PC-3 (cell line): ENCODE results near the gene MYO19. TPM values are rescaled to one million over a fixed set of nuclear protein-coding genes. Genes with fewer than 3 reads are reported as not detected.

ENCODE experiments used
- ATAC-seq: fragments of 200-7000 bp; cut with Tn5 transposase; 2 replicates; pipeline ENCODE4 v1.9.1; 2020; ENCODE audit warnings: mild to moderate bottlenecking, moderate library complexity
- BruUV-seq: library from RNA; stranded (reverse); fragments of 400-500 nt; replicated peaks from 2 replicates; lab custom pipeline; 2021; lab: Mats Ljungman, UMichigan
- CTCF ChIA-PET: fragments of 300-600 bp; sonication (Branson Sonifier 250); formaldehyde crosslinking; loops from one replicate; lab custom pipeline; 2022; ENCODE audit warnings: antibody characterized with exemption; lab: Charles Lee
- POLR2A ChIA-PET: fragments of 300-600 bp; sonication (Branson Sonifier 250); formaldehyde crosslinking; loops from one replicate; lab custom pipeline; 2022; ENCODE audit warnings: antibody characterized with exemption; ENCODE audit not compliant: unreplicated experiment; lab: Charles Lee
- DNase-seq: peaks from one replicate; pipeline ENCODE4 v3.0.0-alpha.2; 2015
- H2AFZ ChIP-seq: fragments of 300-600 bp; sonication (generic); 2 replicates; pipeline ENCODE4 v1.6.0; 2016; ENCODE audit warnings: antibody characterized with exemption, low read length
- H3F3A ChIP-seq: fragments of 300-600 bp; sonication (generic); one replicate; pipeline ENCODE4 v1.6.0; 2017; ENCODE audit warnings: antibody characterized with exemption, low read length, control low read depth, mild to moderate bottlenecking; ENCODE audit not compliant: unreplicated experiment
- H3K27ac ChIP-seq: fragments of 300-600 bp; sonication (generic); 2 replicates; pipeline ENCODE4 v1.5.1; 2016; ENCODE audit warnings: mild to moderate bottlenecking, low read length
- H3K27me3 ChIP-seq: fragments of 300-600 bp; sonication (generic); 2 replicates; pipeline ENCODE4 v1.6.1; 2016; ENCODE audit warnings: low read length, mixed read lengths
- H3K36me3 ChIP-seq: fragments of 300-600 bp; sonication (generic); 2 replicates; pipeline ENCODE4 v1.6.1; 2016; ENCODE audit warnings: low read depth, mixed run types, low read length, mixed read lengths
- H3K4me1 ChIP-seq: fragments of 300-600 bp; sonication (generic); 2 replicates; pipeline ENCODE4 v1.5.1; 2016; ENCODE audit warnings: low read length; ENCODE audit not compliant: insufficient read depth
- H3K4me2 ChIP-seq: fragments of 300-600 bp; sonication (generic); 2 replicates; pipeline ENCODE4 v1.6.0; 2016; ENCODE audit warnings: low read length
- H3K4me3 ChIP-seq: fragments of 300-600 bp; sonication (generic); 2 replicates; pipeline ENCODE4 v1.5.1; 2016; ENCODE audit warnings: mild to moderate bottlenecking, low read length, mixed read lengths
- H3K79me2 ChIP-seq: fragments of 300-600 bp; sonication (generic); 2 replicates; pipeline ENCODE4 v1.6.1; 2017; ENCODE audit warnings: low read length, mixed read lengths
- H3K9ac ChIP-seq: fragments of 300-600 bp; sonication (generic); 2 replicates; pipeline ENCODE4 v1.6.0; 2016; ENCODE audit warnings: mild to moderate bottlenecking, low read length
- H3K9me2 ChIP-seq: fragments of 300-600 bp; sonication (generic); replicated peaks from 2 replicates; pipeline ENCODE4 v1.6.1; 2016; ENCODE audit warnings: mixed run types, low read length, mixed read lengths
- H3K9me3 ChIP-seq: fragments of 300-600 bp; sonication (generic); 2 replicates; pipeline ENCODE4 v1.6.1; 2016; ENCODE audit warnings: low read length, mixed read lengths
- H4K20me1 ChIP-seq: fragments of 300-600 bp; sonication (generic); 2 replicates; pipeline ENCODE4 v1.6.1; 2016; ENCODE audit warnings: low read length, mixed read lengths
- EZH2 ChIP-seq: fragments of 300-600 bp; sonication (generic); IDR thresholded peaks from one replicate; pipeline ENCODE4 v1.6.1; 2017; ENCODE audit warnings: antibody characterized with exemption, mild to moderate bottlenecking, low read length; ENCODE audit not compliant: unreplicated experiment
- EZH2phosphoT487 ChIP-seq: fragments of 300-600 bp; sonication (generic); IDR thresholded peaks from 2 replicates; pipeline ENCODE4 v1.6.1; 2018; ENCODE audit warnings: mild to moderate bottlenecking, antibody characterized with exemption, low read length, borderline replicate concordance
- intact Hi-C: fragments of 100-400 bp; cut with micrococcal nuclease; formaldehyde crosslinking; loops from 2 replicates; pipeline ENCODE4 v1.9.0; 2023
- total RNA-seq: library from RNA; depleted of rRNA; stranded (reverse); fragments of >200 nt; gene quantifications from 2 replicates; pipeline ENCODE4 v1.2.3, GENCODE V29; 2014
- TF ChIP-seq, protein P1 (sequence below): fragments of 300-600 bp; sonication (generic); conservative IDR thresholded peaks from 2 replicates; pipeline ENCODE4 v1.5.1; 2017; ENCODE audit warnings: antibody characterized with exemption, low read depth, mild to moderate bottlenecking, low read length

MYO19 gene
- total RNA-seq, 1 experiment from 2014 or later = 143 TPM

DNA sequence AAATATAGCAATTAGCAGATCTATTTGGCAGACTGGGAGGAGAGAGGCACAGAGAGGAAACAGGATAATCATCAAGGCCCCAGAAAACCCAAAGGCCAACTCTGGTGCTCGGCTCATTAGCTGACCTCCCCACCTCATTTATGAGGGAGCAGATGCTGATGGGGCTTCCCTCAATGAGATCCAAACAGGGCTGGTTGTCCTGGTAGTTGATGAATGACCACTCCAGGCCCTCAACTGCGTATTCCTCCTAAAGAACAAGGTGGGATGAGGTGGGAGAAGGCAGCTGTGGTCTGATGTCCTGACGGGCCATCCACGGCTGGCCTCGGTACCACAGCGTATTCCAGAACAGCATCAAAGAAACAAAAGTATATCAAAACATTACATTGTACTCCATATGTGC lies 27.4 kb downstream of the MYO19 start:
- BruUV-seq = no TSS peak
- Histone ChIP-seq H3K4me2 (no peak overlapping the region), H3K36me3 (no peaks in the 10 kb centered on the region; the same call in 1 of the 2 replicates), H3K27ac (no peak overlapping the region), H3F3A (no peaks in the 10 kb centered on the region), H3K9ac (no peak overlapping the region), H3K79me2 (no peaks in the 10 kb centered on the region), H3K27me3 (no peaks in the 10 kb centered on the region), H4K20me1 (no peaks in the 10 kb centered on the region), H3K9me2 (no peaks in the 10 kb centered on the region), H2AFZ (no peak overlapping the region), H3K4me3 (no peak overlapping the region), H3K4me1 (no peaks in the 10 kb centered on the region), H3K9me3 (no peaks in the 10 kb centered on the region)
- ChIA-PET POLR2A (no interaction called here), CTCF (no interaction called here)
- DNase-seq = no peak
- no peak for TF ChIP-seq EZH2
- TF ChIP-seq EZH2phosphoT487 = no peak
- TF ChIP-seq, protein P1, sequence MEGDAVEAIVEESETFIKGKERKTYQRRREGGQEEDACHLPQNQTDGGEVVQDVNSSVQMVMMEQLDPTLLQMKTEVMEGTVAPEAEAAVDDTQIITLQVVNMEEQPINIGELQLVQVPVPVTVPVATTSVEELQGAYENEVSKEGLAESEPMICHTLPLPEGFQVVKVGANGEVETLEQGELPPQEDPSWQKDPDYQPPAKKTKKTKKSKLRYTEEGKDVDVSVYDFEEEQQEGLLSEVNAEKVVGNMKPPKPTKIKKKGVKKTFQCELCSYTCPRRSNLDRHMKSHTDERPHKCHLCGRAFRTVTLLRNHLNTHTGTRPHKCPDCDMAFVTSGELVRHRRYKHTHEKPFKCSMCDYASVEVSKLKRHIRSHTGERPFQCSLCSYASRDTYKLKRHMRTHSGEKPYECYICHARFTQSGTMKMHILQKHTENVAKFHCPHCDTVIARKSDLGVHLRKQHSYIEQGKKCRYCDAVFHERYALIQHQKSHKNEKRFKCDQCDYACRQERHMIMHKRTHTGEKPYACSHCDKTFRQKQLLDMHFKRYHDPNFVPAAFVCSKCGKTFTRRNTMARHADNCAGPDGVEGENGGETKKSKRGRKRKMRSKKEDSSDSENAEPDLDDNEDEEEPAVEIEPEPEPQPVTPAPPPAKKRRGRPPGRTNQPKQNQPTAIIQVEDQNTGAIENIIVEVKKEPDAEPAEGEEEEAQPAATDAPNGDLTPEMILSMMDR = no peak
- intact Hi-C loops = no loop called here
- no peak for ATAC-seq

DNA sequence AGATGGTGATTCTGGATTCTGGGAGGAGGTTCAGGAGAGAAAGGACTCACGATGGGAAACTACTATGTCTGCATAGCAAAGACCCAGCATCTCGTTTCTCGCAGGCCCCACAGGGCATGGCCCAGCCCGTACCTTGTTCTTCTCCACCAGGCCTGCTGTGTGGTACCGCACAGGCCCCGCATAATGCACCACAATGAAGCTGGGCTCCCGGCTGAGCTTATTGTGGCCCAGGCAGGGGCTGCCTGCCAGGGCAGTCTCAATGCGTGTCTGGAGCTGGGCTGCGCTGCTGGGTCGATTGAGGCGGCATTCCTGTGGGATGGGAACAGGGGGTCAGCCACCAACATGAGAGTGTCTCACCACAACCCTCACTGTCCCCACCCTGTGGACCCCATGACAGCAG lies 27.8 kb downstream of the MYO19 start:
- no peaks in the 10 kb centered on the region for H4K20me1 ChIP-seq
- no peak overlapping the region for H2AFZ ChIP-seq
- no peaks in the 10 kb centered on the region for H3K79me2 ChIP-seq
- BruUV-seq = no TSS peak
- H3K36me3 ChIP-seq = no peaks in the 10 kb centered on the region; the same call in 1 of the 2 replicates
- TF ChIP-seq EZH2phosphoT487 (no peak), EZH2 (no peak)
- TF ChIP-seq, protein P1 = no peak
- H3K9ac ChIP-seq = no peak overlapping the region
- H3K4me3 ChIP-seq = no peak overlapping the region
- no peaks in the 10 kb centered on the region for H3K4me1 ChIP-seq
- DNase-seq (no peak), ATAC-seq (no peak)
- no peak overlapping the region for H3K4me2 ChIP-seq
- H3F3A ChIP-seq = no peaks in the 10 kb centered on the region
- H3K9me2 ChIP-seq = no peaks in the 10 kb centered on the region
- ChIA-PET POLR2A (no interaction called here), CTCF (no interaction called here)
- no peaks in the 10 kb centered on the region for H3K9me3 ChIP-seq
- intact Hi-C loops = no loop called here
- H3K27me3 ChIP-seq = no peaks in the 10 kb centered on the region
- no peak overlapping the region for H3K27ac ChIP-seq

DNA sequence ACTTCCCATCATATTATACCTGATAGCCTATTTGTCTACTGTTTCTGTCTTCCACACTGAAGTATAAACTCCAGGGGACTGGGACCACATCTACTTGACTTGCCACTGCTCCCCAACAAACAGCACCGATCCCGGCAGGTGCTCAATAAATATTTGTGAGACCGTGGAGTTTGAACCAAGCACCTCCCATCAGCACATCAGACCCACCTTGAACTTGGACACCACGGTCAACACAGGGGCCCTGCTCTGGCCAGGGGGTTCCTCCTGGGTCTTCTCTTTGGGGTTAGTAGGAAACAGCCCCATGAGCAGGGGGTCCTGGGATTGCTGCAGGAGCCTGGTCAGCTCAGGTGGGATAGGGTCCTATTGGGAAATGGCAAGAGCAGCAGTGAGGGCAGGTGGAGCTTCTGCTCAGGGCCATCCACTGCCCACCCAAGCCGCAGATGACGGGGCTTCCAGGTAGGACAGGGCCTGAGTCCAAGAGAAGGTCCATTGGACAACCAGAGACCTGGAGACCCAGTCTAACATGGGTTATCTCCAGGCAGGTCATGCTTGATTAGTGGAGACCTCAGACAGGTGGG lies 28.3 kb downstream of the MYO19 start:
- Histone ChIP-seq H3K4me3 (no peak overlapping the region), H3K9ac (no peak overlapping the region), H3K27me3 (no peaks in the 10 kb centered on the region), H3F3A (no peaks in the 10 kb centered on the region), H3K79me2 (no peaks in the 10 kb centered on the region), H3K9me3 (no peaks in the 10 kb centered on the region), H4K20me1 (no peaks in the 10 kb centered on the region), H3K9me2 (no peaks in the 10 kb centered on the region), H2AFZ (no peak overlapping the region), H3K36me3 (no peaks in the 10 kb centered on the region; the same call in 1 of the 2 replicates), H3K27ac (no peak overlapping the region), H3K4me2 (no peak overlapping the region), H3K4me1 (no peaks in the 10 kb centered on the region)
- DNase-seq (no peak), ATAC-seq (no peak)
- intact Hi-C loops = no loop called here
- ChIA-PET POLR2A (no interaction called here), CTCF (no interaction called here)
- BruUV-seq = no TSS peak
- TF ChIP-seq, protein P1 = no peak
- TF ChIP-seq EZH2 (no peak), EZH2phosphoT487 (no peak)
